ENCODE measurements around the gene MTHFD1L.

Gene MTHFD1L

DNA sequence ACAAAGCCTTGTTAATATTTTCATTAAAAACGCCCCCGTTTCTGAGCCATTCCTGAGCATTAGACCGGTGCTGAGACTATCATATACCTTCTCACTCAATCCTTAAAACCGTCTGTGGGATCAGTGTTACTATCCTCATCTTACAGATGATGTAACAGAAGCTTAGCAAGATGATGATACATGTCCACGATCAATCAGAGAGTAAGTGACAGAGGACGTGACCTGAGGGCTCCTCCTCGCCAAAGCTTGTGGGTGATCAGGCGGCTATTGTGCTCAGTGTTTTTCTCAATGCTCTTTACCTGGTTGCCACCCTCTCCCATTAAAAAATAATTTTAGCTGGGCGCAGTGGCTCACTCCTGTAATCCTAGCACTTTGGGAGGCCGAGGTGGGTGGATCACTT is 113.1 kb downstream of the MTHFD1L start:
- Histone ChIP-seq H3K9ac (ENCODE audit: low read length) (no peak overlapping the region), H3K27me3 (ENCODE audit: low read length) (no peaks in the 10 kb centered on the region), H3K4me2 (ENCODE audit: low read depth, low read length, poor library complexity, severe bottlenecking) (no peak overlapping the region), H3K9me3 (ENCODE audit: insufficient read depth, low read length) (no peaks in the 10 kb centered on the region), H4K20me1 (ENCODE audit: low read depth, low read length) (no peaks in the 10 kb centered on the region), H2AFZ (ENCODE audit: low read depth, low read length, severe bottlenecking) (no peak overlapping the region), H3K79me2 (ENCODE audit: insufficient read depth, low read length) (no peaks in the 10 kb centered on the region; the same call in 1 of the 2 replicates), H3K4me3 (ENCODE audit: insufficient read depth, low read length, poor library complexity, severe bottlenecking) (no peak overlapping the region), H3F3A (ENCODE audit: insufficient read depth) (peaks cover 18% of the 10 kb centered on the region), H3K9me2 (replicated peaks; ENCODE audit: insufficient read depth, low read length) (no peaks in the 10 kb centered on the region), H3K27ac (ENCODE audit: low read depth, low read length) (no peak overlapping the region), H3K36me3 (ENCODE audit: low read length) (peaks cover 10% of the 10 kb centered on the region; the same call in 1 of the 2 replicates)
- TF ChIP-seq, protein P1, sequence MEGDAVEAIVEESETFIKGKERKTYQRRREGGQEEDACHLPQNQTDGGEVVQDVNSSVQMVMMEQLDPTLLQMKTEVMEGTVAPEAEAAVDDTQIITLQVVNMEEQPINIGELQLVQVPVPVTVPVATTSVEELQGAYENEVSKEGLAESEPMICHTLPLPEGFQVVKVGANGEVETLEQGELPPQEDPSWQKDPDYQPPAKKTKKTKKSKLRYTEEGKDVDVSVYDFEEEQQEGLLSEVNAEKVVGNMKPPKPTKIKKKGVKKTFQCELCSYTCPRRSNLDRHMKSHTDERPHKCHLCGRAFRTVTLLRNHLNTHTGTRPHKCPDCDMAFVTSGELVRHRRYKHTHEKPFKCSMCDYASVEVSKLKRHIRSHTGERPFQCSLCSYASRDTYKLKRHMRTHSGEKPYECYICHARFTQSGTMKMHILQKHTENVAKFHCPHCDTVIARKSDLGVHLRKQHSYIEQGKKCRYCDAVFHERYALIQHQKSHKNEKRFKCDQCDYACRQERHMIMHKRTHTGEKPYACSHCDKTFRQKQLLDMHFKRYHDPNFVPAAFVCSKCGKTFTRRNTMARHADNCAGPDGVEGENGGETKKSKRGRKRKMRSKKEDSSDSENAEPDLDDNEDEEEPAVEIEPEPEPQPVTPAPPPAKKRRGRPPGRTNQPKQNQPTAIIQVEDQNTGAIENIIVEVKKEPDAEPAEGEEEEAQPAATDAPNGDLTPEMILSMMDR (IDR thresholded peaks at IDR 0.05; ENCODE audit: insufficient read depth, low read length, poor library complexity, severe bottlenecking), result no peak
- no peak for TF ChIP-seq EZH2phosphoT487 (conservative IDR thresholded peaks at IDR 0.05; ENCODE audit: low read length)

DNA sequence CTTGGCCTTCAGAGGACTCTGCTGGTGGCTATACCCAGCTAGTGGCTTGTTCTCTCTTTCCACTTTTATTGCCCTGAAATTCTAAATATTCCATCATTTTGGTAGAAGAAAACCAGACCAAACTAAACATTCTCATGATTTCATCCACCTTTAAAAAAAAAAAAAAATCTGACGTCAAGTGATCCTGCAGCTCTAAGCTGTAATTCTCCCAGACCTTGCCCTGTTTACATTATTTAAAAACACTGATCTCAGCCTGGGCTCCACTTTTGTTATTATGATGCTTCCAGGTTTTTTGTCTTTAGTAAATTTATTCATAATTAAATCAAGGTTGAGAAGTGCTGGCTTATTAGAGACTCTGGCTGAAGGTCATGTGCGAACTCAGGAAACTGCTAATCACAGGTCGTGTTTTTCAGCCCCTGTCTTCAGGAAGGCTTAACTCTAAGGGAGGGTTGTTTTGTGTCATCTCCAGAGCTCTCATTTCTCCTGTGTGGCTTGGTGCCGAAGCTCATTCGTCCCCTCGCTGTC is 114.4 kb downstream of the MTHFD1L start:
- H3K27ac ChIP-seq (ENCODE audit: low read depth, low read length), result peak overlapping the region; percentile 86
- TF ChIP-seq EZH2phosphoT487 (conservative IDR thresholded peaks at IDR 0.05; ENCODE audit: low read length), result no peak
- TF ChIP-seq, protein P1 (IDR thresholded peaks at IDR 0.05; ENCODE audit: insufficient read depth, low read length, poor library complexity, severe bottlenecking), result no peak
- H3K9ac ChIP-seq (ENCODE audit: low read length), result no peak overlapping the region
- H4K20me1 ChIP-seq (ENCODE audit: low read depth, low read length), result no peaks in the 10 kb centered on the region
- H2AFZ ChIP-seq (ENCODE audit: low read depth, low read length, severe bottlenecking), result no peak overlapping the region
- H3K79me2 ChIP-seq (ENCODE audit: insufficient read depth, low read length), result no peaks in the 10 kb centered on the region; the same call in 1 of the 2 replicates
- no peak overlapping the region for H3K4me2 ChIP-seq (ENCODE audit: low read depth, low read length, poor library complexity, severe bottlenecking)
- H3K36me3 ChIP-seq (ENCODE audit: low read length), result peaks cover 10% of the 10 kb centered on the region; the same call in 1 of the 2 replicates
- H3K9me2 ChIP-seq (replicated peaks; ENCODE audit: insufficient read depth, low read length), result no peaks in the 10 kb centered on the region
- peaks cover 18% of the 10 kb centered on the region for H3F3A ChIP-seq (ENCODE audit: insufficient read depth)
- H3K4me3 ChIP-seq (ENCODE audit: insufficient read depth, low read length, poor library complexity, severe bottlenecking), result no peak overlapping the region
- no peaks in the 10 kb centered on the region for H3K9me3 ChIP-seq (ENCODE audit: insufficient read depth, low read length)
- H3K27me3 ChIP-seq (ENCODE audit: low read length), result no peaks in the 10 kb centered on the region

DNA sequence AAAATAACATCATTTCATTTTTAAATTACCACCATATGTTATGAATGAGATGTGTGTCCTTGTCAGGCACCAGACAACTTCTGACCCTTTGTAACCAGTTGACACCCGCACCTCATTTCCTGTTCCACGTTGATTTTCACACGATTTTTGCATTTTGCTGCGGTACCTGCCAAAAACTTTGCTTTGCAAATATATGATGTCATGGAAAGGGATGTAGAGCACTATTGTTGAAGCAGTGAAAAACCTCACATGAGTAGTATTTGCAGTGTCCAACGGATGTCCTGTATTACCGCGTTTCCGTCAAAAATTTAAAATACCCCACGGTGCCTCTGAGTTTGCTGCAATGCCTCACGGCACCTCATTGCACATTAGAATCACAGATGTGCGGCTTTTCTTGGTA is 115.6 kb downstream of the MTHFD1L start:
- Histone ChIP-seq H3K4me3 (ENCODE audit: insufficient read depth, low read length, poor library complexity, severe bottlenecking) (no peak overlapping the region), H3K79me2 (ENCODE audit: insufficient read depth, low read length) (no peaks in the 10 kb centered on the region; the same call in 1 of the 2 replicates)

More for the DNA sequence above, 115.6 kb downstream of the MTHFD1L start:
- H3K9ac ChIP-seq (ENCODE audit: low read length), result no peak overlapping the region
- no peaks in the 10 kb centered on the region for H4K20me1 ChIP-seq (ENCODE audit: low read depth, low read length)
- H3F3A ChIP-seq (ENCODE audit: insufficient read depth), result peaks cover 18% of the 10 kb centered on the region
- peak overlapping the region; percentile 46 for H3K4me2 ChIP-seq (ENCODE audit: low read depth, low read length, poor library complexity, severe bottlenecking)
- H3K27ac ChIP-seq (ENCODE audit: low read depth, low read length), result peak overlapping the region; percentile 86
- TF ChIP-seq EZH2phosphoT487 (conservative IDR thresholded peaks at IDR 0.05; ENCODE audit: low read length), result no peak
- TF ChIP-seq, protein P1 (IDR thresholded peaks at IDR 0.05; ENCODE audit: insufficient read depth, low read length, poor library complexity, severe bottlenecking), result no peak
- H2AFZ ChIP-seq (ENCODE audit: low read depth, low read length, severe bottlenecking), result no peak overlapping the region
- no peaks in the 10 kb centered on the region for H3K9me2 ChIP-seq (replicated peaks; ENCODE audit: insufficient read depth, low read length)
- H3K27me3 ChIP-seq (ENCODE audit: low read length), result no peaks in the 10 kb centered on the region
- H3K36me3 ChIP-seq (ENCODE audit: low read length), result peaks cover 10% of the 10 kb centered on the region
- H3K9me3 ChIP-seq (ENCODE audit: insufficient read depth, low read length), result no peaks in the 10 kb centered on the region

Measured in SU-DHL-6 (cell line).